HG02885 (cell line): ENCODE data around the gene ZNF410.
"Not testable (repeated sequence)": the region's sequence is repeated elsewhere in the genome, so short reads cannot be mapped to it uniquely, and the experiment has no call there.

ENCODE experiments used
- ATAC-seq: cut with Tn5 transposase; IDR thresholded peaks from one replicate; pipeline ENCODE4 v1.9.1; 2021; ENCODE audit warnings: mild to moderate bottlenecking; ENCODE audit not compliant: unreplicated experiment, poor library complexity

ZNF410 gene

DNA sequence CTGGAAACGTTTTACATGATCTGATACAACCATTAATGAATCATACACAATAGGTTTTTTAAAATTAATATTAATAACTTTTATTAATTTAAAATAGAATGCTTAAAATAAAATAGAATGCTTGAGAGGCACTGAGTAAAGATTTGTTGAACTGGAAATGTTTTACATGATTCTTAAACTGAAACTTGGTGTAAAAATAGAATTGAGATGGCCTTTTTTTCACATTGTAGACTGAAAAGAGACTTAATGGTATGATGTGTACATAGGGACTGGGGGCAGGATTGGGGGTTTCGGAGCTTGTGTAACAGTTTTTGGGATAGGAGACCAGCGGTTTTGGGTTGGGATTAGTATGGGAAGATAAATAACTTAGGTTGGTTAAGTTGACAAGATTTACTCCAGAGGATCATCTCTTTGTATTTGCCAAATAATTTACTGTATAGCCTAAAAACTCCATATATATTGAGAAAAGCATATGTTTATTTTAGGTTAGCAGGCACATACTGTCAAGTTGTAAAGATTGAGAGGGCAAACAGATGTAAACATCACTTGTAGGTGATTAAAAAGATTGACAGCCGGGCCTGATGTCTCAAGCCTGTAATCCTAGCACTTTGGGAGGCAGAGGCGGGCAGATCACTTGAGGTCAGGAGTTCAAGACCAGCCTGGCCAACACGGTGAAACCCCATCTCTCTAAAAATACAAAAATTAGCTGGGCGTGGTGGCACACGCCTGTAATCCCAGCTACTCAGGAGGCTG lies 2.0 kb upstream of the ZNF410 start:
- ATAC-seq: no peak

DNA sequence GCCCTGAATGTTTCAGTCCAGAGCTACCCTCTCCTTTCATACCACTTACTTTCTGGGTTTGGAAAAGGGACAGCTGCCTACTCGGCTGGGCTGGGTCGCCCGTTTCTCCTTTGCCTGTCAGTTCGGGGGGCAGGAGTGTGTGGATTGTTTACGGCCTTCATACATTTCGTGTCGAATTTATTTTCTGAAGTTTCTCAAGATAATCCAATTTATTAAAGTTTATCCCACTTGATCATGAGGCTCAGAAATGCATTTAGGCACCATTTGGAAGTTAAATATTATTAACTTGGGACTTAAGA lies 608 bp downstream of the ZNF410 start:
- ATAC-seq: no peak

DNA sequence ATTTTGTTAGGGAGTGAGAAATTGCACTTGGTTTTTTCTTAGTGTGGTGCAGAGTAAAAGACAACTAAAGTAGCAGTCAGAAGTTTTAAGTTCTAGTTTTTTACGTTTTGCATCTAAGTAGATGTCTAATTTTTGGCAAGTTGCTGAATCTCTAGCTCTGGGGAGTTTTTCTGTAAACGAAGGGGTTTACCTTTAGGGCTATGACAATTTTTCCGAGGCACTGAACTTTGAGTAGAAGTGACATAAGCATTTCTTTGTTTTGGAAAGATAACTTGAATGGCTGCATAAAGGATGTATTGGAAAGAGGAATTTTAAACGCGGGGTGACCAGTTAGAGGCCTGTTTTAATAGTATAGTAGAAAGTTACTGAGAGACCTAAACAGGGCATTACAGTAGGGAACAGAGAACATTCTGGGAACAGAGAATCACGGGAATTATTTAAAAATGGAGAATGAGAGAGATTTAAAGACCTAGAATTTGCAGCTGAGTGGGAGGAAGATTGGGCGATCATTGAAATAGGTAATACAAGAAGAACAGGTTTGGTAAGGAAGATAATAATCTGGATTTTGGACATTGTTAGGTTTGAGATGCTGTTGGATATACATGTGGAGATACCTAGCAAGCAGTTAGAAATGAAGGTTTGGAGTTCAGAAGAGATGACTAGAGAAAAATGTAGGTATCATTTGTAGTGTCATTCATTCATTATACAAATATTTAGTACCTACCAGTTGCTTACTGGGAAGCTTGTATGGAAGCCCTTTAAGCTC lies 1.2 kb downstream of the ZNF410 start:
- no peak for ATAC-seq

DNA sequence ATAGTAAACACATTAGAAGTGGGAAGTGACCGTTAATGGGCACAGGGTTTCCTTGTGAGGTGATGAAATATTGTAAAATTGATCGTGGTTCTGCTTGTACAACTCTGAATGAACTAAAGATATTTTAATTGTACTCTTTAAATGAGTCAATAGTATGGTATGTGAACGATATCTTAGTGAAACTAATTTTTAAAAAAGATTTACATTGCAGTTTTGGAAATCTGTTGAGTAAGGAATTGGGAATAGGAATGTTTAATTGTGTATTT lies 1.7 kb downstream of the ZNF410 start:
- ATAC-seq: no peak

DNA sequence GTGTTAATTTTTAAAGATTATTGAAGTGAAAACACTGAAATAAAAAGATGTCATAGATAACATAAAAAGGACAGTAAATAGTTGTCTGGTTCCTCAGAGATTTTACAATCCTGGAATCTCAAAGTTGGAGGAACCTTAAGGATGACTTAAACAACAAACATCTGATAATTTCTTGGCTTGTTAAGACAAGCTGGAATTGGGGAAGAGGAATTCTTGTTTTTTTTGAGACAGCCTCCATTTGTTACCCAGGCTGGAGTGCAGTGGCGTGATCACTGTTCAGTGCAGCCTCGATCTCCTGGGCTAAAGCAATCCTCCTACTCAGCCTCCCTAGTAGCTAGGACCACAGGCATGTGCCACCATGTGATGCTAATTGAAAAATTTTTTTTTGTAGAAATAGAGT lies 2.3 kb downstream of the ZNF410 start:
- ATAC-seq: no peak

DNA sequence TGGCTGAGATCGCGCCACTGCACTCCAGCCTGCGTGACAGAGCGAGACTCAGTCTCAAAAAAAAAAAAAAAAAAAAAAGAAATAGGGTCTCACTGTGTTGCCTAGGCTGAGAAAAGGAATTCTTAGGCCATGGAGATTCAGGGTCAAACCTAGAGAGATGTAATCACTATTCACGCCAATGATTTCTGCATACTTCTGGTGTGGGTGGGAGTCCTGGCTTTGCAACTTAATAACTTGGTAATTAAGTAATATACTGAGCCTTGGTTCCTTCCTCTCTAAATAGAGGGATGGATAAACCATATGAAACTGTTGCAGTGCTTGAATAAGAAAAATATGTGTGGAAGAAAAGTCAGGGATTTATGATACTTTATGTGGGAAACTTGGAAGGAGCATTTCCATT lies 2.7 kb downstream of the ZNF410 start:
- no peak for ATAC-seq

DNA sequence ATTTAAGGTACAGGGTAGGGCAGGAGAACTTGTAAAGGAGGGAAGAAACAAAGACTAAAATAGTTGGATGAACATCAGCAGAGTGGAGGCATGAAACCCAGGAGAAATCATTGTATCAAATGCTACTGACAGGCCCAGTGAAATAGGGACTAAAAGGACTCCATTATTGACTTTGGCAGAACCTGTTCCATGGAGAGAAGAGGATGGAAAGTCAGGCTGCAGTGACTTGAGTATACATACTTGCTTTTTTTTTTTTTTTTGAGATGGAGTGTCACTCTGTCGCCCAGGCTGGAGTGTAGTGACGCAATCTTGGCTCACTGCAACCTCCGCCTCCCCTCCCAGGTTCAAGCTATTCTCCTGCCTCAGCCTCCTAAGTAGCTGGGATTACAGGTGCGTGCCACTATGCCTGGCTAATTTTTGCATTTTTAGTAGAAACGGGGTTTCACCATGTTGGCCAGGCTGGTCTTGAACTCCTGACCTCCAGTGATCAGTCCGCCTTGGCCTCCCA lies 7.6 kb downstream of the ZNF410 start:
- not testable (repeated sequence) for ATAC-seq

DNA sequence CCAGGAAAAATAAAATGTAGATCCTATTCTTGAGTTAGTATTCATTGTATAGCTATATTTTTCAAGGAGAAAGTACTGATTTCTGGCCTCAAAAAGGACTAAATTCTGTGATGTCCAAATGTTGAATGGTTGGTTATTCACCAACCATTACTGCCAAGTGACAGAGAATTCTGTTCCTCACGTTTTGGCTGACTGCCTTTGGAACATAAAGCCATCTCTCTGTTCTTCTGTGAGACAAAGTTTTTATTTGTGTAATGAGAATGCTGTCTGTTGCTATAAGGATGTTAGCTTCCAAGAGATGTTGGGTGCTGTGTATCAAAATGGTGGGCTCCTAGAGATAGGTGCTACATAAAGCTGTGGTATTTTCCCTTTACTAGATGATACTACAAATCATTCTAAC lies 9.3 kb downstream of the ZNF410 start:
- ATAC-seq: no peak

DNA sequence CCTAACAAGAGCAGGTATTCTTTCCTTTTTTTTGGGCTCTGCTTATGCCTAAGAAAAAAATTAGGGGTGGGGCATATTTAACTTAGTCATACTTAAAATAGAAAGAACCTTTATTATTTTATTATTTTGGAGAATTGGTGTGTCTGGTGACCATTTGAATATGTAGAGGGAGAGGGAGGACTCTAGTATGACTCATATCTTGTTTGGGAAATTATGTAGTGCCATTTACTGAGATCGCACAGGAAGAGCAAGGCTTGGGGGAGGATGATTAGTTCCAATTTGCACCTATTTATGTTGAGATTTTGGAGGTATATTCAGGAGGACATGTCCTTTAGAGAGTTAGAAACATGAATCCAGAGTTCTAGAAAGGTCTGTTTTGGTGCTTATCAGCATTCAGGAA lies 9.9 kb downstream of the ZNF410 start:
- ATAC-seq: no peak

DNA sequence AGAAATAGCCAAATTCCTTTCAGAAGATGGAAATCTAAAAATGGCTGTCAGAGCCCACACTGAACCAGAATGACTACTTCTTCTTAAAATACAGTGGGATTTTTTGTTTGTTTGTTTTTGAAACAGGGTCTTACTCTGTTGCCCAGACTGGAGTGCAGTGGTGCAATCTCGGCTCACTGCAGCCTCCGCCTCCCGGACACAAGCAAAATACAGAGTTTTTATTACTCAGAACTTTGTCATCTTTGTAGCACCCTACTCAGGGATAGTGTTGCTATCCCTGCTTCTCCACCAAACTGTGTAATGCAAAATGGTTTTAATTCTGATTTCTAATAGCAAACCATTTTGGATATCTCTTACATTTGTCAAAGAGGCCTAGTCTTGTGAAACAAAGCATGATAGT lies 16.4 kb downstream of the ZNF410 start:
- ATAC-seq: no peak

DNA sequence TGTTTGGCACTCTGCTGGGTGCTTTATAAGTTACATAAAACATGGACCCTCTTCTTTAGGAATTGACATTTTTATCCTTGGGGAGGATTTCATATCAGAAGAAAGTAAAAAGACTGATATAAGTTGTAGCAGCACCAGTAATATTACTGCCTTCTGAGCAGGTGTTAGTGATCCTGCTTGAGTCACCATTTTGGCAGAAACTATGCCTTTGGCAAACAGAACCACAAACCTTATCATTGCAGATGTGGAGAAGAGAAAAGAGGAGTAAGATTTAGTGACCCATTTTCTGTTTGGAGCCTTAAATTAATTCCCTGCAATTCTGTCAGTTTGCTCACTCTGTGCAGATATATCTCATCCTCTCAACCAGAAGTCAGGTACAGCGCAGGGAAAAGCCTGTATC lies 23.0 kb downstream of the ZNF410 start:
- ATAC-seq: no peak

DNA sequence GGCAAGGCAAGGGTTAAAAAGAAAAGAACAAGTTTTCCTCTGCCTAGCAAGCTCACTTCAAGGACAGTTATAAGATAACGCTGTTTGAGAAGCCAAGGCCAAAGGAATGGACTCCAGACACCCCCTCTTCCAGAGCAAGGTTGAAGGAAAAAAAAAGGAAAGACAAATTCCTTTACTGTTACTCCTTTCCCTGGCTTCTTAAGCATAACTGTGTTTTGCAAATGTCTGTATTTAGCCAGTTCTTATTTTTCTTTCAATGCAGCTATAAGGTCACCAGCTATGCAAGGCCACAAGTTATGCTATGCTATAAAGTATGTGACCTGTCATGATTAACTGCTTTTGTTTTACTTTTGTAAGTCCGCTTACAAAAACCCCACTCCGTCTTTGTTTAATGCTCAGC lies 26.6 kb downstream of the ZNF410 start:
- no peak for ATAC-seq

DNA sequence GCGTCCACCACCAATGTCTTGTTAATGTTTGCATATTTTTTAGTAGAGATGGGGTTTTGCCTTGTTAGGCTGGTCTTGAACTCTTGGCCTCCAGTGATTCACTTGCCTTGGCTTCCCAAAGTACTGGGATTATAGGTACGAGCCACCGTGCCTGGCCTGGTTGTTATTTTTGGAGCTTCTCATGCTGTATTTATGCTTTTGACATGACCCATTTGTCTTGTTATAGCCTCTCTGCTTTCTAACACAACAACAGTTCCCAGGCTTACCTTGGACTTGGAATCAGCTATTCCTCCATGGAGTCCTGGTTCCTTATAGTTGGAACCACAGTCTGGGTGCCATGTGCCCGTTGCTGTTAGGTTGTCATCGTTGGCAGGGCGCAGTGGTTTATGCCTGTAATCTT lies 29.7 kb downstream of the ZNF410 start:
- no peak for ATAC-seq

DNA sequence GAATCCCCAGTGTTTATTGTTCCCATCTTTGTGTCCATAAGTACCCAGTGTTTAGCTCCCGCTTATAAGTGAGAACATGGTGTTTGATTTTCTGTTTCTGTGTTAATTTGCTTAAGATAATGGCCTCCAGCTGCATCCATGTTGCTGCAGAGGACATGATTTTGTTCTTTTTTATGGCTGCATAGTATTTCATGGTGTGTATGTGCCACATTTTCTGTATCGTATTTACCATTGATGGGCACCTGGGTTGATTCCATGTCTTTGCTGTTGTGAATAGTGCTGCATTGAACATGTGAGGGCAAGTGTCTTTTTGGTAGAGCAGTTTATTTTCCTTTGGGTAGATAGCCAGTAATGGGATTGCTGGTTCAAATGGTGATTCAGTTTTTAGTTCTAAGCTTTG lies 32.8 kb downstream of the ZNF410 start:
- not testable (repeated sequence) for ATAC-seq

DNA sequence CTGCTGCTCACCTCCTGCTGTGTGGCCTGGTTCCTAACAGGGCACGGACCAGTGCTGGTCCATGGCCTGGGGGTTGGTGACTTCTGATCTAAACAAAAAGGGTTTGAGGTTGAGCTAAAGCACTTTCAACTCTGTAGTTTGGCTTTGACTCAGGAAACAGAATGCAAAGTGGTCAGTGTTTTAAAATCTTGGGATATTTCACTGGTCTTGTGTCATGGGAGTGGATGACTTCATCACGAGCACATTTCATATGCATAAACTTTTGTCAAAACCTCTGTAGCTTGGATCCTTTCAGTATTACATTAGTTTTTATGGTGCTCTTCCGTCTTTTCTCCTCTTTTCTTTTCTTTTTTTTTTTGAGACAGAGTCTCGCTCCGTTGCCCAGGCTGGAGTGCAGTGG lies 37.7 kb downstream of the ZNF410 start:
- ATAC-seq: no peak

DNA sequence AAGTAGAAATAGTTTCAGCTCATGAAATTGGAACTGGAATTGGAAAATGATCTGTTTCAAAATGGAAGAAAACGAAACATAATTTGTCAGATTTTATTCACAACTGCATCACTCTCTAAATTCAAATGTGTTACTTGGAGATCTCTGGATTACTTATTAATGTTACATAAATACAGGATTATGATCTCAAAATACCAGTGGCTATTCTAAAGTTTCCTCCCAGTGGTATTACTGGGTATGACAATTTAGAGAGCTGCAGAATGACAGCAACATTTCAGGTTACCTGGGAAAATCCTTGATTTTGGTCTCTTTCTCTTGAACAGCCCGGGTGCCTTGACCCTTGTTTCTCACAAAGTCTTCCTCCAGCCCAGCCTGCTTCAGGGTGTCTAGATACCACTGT lies 49.0 kb downstream of the ZNF410 start:
- ATAC-seq: no peak

DNA sequence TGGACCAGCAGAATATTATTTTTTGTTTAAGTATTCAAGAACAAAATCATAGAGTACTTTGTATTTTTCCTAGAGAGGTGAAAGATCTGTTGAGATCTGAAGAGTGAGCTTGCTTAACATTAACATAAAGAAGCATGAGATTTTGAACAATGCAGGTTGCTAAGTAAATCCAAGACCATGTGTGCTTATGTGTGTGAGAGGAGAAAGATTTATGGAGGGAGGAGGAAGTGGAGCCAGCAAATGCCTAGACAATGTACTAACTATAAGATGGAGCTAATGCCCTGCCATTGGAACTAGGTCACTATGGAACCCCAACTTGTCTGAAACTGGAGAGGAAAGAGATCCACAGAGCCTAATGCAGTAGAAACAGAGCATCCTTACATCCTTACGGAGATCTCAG lies 49.9 kb downstream of the ZNF410 start:
- ATAC-seq: no peak

DNA sequence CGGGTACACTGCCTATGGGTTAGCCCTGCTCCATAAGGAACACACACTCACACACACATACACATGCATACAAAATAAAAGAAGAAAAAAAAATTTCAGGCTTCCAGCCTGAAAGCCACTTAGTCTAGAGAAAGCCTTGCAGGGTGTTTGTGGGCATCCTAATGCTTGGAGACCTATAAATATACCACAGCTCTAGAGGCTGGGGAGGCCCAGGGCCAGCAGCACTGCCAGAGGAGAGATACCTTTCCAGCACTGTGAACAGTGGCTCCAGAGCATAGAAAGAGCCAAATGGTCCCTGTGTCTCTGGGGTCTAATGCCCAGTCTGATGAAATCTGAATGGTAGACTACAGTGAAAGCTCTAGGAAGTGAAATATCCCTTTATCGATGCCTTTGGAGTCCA lies 50.4 kb downstream of the ZNF410 start:
- ATAC-seq: no peak

DNA sequence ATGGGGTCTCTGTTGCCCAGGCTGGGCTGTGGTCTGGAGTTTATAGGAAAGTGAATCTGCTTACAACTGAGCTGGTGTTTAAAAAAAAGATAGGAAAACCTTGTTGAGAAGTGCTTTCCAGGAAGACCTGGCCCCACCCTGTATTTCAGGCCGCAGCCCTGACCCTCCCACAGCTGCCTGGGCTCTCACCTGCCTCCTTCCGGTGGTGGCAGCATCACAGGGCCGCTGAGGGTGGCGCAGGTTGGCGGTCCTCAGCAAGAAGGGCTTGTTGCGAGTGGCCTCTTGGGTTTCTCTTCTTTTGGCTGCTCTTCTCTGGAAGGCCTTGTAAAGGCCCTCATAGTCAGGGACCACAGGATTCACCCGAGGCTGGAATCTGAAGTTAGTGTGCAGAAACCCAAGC lies 55.5 kb downstream of the ZNF410 start:
- ATAC-seq: no peak

DNA sequence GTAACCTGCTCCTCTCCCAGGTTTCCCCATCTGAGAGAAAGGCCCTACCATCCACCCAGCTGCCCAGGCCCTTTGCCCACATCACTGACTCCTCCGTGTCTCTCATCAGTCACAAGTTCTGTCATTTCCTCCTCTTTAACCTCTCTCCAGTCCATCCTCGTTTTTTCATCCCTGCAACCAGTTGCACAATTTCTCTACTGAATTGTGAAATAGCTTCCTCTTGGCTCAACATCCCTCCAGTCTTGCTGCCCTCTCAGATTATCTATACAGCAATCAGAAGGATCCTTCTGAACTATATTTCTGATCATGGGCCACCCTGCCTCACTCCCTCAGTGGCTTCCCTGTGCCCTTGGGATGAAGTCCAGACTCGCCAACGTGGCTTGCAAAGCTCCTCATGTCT lies 56.4 kb downstream of the ZNF410 start:
- ATAC-seq: no peak

DNA sequence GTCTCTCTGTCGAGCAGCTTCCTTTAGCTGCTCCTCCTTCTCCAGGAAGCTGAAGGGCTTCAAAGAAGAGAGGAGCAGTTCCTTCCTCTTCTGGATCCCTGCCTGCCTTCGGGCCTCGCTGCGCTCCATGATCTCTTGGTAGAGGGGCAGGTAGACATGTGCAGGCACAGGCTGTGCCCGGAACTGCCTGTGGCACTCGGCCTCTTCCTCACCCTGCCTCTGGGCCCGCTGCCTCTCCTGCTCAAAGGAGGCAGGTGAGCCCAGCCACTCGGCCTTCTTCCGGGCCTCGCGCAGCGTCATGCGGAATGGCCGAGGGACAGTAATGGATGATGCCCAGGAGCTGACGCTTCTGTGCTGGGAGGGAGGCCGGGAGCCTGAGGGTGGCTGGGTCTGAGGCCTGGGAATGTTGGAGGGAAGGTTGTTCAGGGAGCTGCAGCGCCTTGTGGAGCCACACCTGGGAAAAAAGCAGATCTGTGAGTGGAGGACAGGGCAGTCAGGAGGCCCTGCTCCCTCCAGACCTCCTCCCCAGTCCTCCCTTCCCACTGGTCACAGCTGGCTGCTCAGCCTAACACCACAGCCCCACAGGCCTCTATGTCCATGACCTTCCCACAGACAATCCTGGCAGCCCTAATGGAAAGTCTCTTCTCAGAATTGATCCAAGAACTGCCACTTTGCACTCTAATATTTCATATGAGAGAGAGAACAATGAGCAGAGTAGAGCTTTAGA lies 57.9 kb downstream of the ZNF410 start:
- no peak for ATAC-seq
